Nephron progenitor cell (in vitro differentiated cells): ENCODE results near the gene LRRC18.

Source experiments
- DNase-seq: peaks from one replicate; pipeline ENCODE4 v3.0.0; 2021
- H3K27ac Mint-ChIP-seq: 2 replicates; pipeline ENCODE4 v1.8.0; 2021; ENCODE audit warnings: mild to moderate bottlenecking, moderate library complexity, mixed read lengths
- H3K27me3 Mint-ChIP-seq: 2 replicates; pipeline ENCODE4 v1.8.0; 2021; ENCODE audit warnings: mild to moderate bottlenecking, low read depth, mixed read lengths; ENCODE audit not compliant: poor library complexity
- H3K36me3 Mint-ChIP-seq: 2 replicates; pipeline ENCODE4 v1.8.0; 2021; ENCODE audit warnings: low read depth, mixed read lengths
- H3K4me1 Mint-ChIP-seq: 2 replicates; pipeline ENCODE4 v1.8.0; 2021; ENCODE audit warnings: mixed read lengths
- H3K4me3 Mint-ChIP-seq: 2 replicates; pipeline ENCODE4 v1.8.0; 2021; ENCODE audit warnings: mild to moderate bottlenecking, moderate library complexity, mixed read lengths
- H3K9me3 Mint-ChIP-seq: 2 replicates; pipeline ENCODE4 v1.8.0; 2021; ENCODE audit warnings: mild to moderate bottlenecking, moderate library complexity, mixed read lengths
- CTCF ChIP-seq: fragments of 200-600 bp; sonication (generic); IDR thresholded peaks from 2 replicates; pipeline ENCODE4 v1.5.0; 2021; ENCODE audit warnings: antibody characterized with exemption

LRRC18 gene

DNA sequence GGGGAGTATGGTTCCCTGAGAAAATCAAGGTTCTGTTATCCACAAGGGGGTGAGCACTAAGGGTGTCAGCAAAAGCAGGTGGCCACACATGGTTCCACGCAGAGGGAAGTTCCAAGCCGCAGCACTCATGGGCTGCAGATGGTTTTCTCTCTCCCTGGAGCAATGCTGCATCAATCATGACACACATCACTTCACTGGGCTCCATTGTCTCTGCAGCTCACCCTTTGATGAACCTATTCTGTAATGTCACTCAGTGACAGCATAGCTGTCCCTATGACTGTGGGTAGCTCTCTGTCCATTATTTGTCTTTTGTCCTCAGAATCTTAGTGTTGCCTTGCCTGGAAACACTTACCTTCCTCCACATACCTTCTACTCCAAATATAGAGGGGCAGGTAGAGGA, 34.8 kb downstream of the LRRC18 start:
- Mint-ChIP-seq H3K4me1 (no peaks in the 10 kb centered on the region), H3K27ac (no peak overlapping the region), H3K36me3 (no peaks in the 10 kb centered on the region), H3K27me3 (peaks cover 35% of the 10 kb centered on the region), H3K4me3 (no peak overlapping the region), H3K9me3 (no peaks in the 10 kb centered on the region)
- no peak for TF ChIP-seq CTCF
- DNase-seq = no peak

- Mint-ChIP-seq H3K9me3 (no peaks in the 10 kb centered on the region), H3K4me3 (no peak overlapping the region), H3K4me1 (no peaks in the 10 kb centered on the region), H3K36me3 (no peaks in the 10 kb centered on the region), H3K27me3 (peaks cover 34% of the 10 kb centered on the region), H3K27ac (no peak overlapping the region)
- no peak for DNase-seq
- TF ChIP-seq CTCF = no peak
These were observed 36.5 kb downstream of the LRRC18 start for GRCh38 chr10:48903151-48903550.

GRCh38 chr10:48902096-48902495, 37.5 kb downstream of the LRRC18 start:
- no peaks in the 10 kb centered on the region for H3K36me3 Mint-ChIP-seq
- TF ChIP-seq CTCF = no peak
- DNase-seq = no peak
- no peak overlapping the region for H3K27ac Mint-ChIP-seq
- H3K27me3 Mint-ChIP-seq = peaks cover 35% of the 10 kb centered on the region
- H3K9me3 Mint-ChIP-seq = no peaks in the 10 kb centered on the region
- no peak overlapping the region for H3K4me3 Mint-ChIP-seq
- no peaks in the 10 kb centered on the region for H3K4me1 Mint-ChIP-seq

DNA sequence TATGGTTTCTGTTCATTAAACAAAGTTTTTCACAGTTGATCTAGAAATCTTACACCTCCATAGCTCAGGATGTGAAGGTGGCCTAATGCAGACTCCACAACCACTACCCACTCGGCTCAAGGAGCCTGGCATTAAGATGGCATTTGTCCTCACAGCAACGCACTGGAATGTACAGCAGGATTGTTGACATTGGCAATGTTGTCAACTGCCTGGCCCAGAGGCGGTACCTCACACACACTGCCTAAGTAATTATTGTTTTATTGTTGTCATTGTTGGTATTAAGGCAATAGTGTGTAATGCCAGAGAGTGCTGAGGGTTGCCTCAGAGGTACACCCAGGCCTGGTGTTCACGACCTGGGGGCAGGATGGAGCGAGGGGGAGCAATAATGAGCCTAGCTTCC, 38.3 kb downstream of the LRRC18 start:
- no peaks in the 10 kb centered on the region for H3K4me1 Mint-ChIP-seq
- peaks cover 40% of the 10 kb centered on the region for H3K27me3 Mint-ChIP-seq
- H3K4me3 Mint-ChIP-seq = no peak overlapping the region
- H3K9me3 Mint-ChIP-seq = no peaks in the 10 kb centered on the region
- H3K36me3 Mint-ChIP-seq = no peaks in the 10 kb centered on the region
- TF ChIP-seq CTCF = no peak
- DNase-seq = no peak
- H3K27ac Mint-ChIP-seq = no peak overlapping the region

GRCh38 chr10:48900371-48900801, 39.3 kb downstream of the LRRC18 start:
- Mint-ChIP-seq H3K27me3 (peaks cover 42% of the 10 kb centered on the region), H3K4me3 (no peak overlapping the region), H3K4me1 (no peaks in the 10 kb centered on the region), H3K27ac (no peak overlapping the region), H3K9me3 (no peaks in the 10 kb centered on the region), H3K36me3 (no peaks in the 10 kb centered on the region)
- DNase-seq = no peak
- no peak for TF ChIP-seq CTCF

DNA sequence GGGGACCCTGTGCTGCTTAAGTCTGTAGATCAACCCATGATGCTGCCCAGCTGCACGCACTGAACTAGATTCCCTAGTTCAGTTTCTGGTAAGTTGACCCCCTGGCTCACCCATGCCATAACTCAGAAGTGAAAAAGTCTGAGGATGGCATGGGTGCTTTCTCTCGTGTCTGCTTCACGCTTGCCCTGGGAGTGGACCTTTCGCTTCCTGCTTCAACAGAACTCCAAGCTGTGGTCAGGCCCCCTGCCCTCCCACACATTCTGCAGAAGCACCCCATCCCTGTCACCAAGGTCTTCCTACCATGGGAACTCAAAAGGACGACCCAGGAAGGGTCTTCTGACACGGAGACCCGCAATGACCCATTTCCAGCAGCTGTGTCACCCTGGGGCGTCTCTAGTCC, 39.9 kb downstream of the LRRC18 start:
- Mint-ChIP-seq H3K36me3 (no peaks in the 10 kb centered on the region), H3K4me3 (no peak overlapping the region), H3K27ac (no peak overlapping the region), H3K9me3 (no peaks in the 10 kb centered on the region), H3K27me3 (peaks cover 42% of the 10 kb centered on the region), H3K4me1 (no peaks in the 10 kb centered on the region)
- no peak for DNase-seq
- TF ChIP-seq CTCF = no peak
